GM19452 (cell line): ENCODE measurements around the gene CIAPIN1.
"Not testable (repeated sequence)": the region's sequence is repeated elsewhere in the genome, so short reads cannot be mapped to it uniquely, and the experiment has no call there.

Source experiments
- ATAC-seq: cut with Tn5 transposase; IDR thresholded peaks from one replicate; pipeline ENCODE4 v1.9.1; 2021; ENCODE audit not compliant: unreplicated experiment

The CIAPIN1 gene

DNA sequence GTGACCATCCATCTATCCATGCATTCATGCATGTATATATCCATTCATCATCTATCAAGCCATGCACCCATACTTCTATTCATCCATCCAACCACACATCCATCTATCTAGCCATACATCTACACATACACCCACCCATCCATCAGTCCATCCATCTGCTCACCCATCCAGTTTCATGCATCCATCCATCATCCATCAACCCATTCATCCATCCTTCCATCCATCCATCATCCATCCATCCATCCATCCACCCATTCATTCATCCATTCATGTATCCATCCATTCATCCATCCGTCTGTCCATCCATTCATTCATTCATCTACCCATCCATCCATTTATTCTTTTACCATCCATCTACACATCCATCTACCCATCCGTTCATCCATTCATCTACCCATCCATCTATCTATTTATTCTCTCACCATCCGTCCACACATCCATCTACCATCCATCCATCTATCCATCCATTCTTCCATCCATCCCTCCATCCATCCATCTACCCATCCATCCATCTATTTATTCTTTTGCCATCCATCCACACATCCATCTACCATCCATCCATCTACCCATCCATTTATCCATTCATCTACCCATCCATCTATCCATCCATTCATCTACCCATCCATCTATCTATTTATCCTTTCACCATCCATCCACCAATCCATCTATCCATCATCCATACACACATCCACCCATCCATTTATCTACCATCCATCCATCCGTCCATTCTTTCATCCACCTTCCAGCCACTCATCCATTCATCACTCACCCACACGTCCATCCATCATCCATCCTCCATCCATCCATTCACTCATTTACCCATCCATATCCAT, 39.4 kb downstream of the CIAPIN1 start:
- no peak for ATAC-seq

DNA sequence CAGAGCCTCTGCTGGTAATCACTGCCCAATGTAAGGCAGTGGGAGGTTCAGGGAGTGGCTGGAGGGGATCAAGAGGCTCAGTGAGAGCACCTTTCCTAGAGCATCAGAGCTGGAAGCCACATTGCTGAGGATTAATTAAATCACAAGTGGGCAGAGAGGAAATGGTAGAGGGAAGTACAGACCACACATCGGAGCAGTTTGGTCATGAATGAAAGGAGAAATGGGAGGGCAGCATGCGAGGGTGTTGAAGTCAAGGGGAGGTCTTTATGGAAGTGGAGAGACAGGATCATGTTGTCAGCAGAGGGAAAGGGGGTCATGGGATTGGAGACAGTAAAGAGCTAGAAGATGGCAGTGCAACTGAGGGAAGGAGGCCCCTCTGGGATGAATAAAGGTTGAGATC, 40.3 kb downstream of the CIAPIN1 start:
- ATAC-seq, result no peak

DNA sequence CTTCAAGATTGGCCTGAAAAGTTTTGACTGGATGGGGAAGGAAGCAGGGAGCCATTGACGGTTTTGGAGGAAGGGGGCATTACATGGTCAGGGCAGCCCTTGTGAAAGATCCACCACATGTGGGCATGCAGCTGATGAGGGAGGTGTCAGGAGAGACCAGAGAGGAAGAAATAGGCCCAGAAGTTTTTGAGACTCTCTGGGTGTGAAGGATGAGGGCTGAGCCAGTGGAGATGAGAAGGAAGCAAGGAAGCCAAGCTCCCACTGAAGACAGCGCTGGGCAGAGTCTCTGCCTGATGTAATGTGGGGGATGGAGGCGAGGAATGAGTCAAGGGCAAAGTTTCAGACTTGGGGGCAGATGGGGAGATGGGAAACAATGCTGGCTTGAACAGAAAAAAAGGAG, 42.1 kb downstream of the CIAPIN1 start:
- ATAC-seq, result no peak

DNA sequence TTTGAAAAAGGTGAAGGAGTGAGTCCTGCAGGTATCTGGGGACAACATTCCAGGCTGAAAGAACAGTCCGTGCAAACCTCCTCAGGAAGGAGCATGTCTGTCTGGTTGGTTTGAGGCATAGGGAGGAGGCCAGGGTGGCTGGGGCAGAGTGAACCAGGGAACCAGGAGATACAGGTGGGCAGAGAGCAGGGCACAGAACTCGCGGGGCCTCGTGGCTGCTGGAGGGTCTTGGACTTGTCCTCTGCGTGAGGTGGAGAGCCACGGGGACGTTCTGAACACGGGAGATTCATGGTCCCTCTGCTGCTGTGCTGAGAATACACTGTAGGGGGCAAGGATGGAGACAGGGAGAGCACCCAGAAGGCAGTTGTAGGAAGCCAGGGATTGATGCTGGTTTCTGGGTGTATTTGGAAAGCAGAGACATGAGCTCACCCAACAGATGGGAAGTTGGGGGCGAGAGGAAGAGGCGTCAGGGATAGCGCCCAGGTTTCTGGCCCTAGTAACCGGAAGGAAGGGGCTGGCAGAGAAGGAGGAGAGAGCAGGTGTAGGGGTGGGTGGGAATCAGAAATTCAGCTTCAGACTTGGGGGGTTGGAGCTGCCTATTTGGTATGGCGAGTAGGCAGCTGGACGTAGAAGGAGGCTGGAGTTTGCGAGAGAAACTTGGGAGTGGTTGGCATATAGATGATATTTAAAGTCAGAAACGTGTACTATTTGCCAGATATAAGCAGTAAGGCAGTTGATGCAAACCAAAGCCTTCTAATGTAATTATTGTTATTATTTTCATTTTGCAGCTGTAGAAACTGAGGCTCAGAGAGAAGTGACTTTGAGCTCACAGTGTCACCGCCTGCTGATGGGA, 43.0 kb downstream of the CIAPIN1 start, which contains the start of gene CCL17:
TSS of gene CCL17 (plus strand) at position 803 of the 853 bp plus-strand sequence. CDS start 9,166 bp downstream, outside the sequence.
- no peak for ATAC-seq

DNA sequence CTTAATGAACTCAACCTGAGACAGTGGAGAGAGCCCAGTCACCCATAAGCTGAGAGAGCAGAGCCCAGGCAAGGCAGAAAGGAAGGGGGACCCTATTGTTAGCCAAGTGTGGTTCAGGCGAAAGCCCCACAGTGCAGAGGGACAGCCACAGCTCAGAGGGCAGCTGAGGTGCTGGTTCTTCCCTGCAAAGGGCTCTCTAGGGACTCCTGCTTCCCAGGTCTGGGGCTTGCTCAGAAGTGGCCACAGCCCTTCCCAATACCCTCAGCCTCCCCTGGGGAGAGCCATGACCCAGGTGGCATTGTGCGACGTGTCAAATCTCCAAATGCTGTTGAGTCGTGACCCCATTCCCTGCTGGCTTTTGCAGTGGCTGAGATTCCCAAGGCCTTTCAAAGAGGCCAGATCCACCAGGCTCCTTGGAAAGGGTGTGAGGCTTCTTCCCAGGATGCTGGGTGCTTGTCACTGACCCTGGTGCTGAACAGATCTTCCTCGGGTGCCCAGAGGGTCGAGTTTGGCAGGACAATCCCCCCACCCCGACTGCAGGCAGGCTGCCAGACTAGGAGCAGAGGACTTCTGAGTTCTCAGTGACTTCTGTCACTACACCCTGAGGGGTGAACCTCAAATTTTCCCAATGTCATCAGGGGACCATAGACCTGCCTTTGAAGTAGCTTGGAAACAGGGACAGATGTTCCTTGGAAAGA, 45.1 kb downstream of the CIAPIN1 start:
- no peak for ATAC-seq

DNA sequence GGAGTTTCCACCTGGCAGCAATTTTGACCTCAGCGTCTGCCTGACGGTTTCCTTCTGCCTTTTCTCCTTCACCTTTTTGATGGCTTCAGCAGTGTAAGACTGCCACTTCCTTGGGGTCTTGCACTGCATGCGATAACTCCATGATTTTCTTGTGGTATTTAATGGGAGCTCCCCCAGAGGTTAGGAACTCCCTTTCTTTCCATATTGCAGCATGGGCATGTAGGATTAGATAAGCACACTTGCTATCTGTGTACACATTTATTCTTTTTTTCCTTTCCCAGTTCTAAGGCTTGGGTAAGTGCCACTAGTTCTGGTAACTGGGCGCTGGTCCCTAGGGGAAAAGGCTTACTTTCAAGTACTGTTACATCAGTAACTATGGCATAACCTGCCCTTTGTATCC, 49.7 kb downstream of the CIAPIN1 start:
- ATAC-seq, result not testable (repeated sequence)

DNA sequence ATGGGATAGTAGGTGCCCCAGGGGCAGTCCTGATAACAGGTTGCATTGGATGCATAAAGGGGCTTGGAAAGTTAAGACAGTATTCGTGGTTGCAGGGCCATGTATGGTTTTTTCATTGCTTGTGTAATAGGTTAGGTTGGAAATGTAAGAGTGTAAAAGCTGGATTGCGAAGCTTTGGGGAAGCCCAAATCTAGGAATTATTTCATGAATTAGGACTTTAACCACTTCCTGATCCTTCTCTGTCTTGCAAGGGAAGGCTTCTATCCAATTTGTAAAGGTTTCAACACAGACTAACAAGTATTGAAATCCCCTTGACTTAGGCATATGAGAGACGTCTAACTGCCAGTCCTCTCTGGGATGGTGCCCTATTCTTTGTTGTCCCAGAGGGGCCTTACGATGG, 50.4 kb downstream of the CIAPIN1 start:
- ATAC-seq, result no peak

DNA sequence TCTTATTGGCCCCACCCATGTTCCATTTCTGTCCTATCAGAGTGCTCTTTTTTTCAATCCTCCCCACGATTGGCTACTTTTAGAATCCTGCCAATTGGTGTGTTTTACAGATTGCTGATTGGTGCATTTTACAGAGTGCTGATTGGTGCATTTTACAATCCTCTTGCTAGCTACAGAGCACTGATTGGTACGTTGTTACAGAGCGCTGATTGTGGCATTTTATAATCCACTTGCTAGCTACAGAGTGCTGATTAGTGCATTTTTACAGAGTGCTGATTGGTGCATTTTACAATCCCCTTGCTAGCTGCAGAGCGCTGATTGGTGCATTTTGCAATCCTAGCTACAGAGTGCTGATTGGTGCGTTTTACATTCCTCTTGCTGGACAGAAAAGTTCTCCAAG, 52.2 kb downstream of the CIAPIN1 start:
- no peak for ATAC-seq

DNA sequence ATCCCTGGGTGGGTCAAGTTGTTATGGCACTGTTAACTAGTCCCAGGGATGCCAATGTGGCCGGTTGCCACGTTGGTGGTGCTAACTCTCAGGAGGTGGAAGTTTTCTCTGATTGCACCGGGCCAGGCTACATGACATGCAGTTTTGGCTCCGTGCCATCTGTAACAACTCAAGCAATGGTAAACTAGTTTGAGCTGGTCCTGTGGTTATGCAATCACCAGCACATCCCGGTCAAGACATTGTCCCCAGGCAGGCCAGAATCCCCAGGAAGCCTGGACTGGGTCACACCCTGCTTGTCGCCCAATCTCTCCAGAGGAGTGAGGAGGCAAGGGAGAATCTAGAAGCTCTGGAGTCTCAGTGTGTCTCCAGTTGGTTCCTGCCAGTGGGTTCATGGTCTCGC, 52.7 kb downstream of the CIAPIN1 start:
- ATAC-seq, result no peak

DNA sequence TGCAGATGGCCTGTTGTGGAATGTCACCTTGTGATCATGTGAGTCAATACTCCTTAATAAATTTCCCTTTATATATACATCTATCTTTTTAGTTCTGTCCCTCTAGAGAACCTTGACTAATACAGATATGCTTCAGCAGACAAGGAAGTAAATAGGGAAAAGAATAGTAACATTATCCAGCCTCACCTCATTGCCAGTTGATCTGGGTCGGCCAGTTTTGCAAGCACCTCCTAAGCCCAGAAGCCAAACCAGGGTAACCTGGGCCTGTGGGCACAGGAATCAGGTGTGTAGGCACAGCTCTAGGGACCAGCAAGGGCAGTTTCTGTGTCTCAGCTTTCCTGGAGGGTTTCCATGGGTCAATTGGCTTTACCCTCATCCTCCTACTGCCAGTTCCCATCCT, 54.5 kb downstream of the CIAPIN1 start:
- ATAC-seq, result no peak

DNA sequence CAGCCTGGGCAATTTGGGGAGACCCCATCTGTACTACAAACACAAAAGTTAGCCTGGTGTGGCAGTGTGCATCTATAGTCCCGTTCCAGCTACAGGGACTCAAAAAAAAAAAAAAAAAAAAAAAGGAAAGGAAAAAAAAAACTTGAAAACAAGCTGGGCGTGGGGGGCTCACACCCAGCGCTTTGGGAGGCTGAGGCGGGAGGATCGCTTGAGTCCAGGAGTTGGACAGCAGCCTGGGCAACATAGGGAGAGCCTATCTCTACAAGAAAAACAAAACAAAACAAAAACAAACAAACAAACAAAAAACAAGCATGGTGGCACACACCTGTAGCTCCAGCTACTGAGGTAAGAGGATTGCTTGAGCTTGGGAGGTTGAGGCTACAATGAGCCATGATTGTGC, 55.5 kb downstream of the CIAPIN1 start:
- no peak for ATAC-seq

DNA sequence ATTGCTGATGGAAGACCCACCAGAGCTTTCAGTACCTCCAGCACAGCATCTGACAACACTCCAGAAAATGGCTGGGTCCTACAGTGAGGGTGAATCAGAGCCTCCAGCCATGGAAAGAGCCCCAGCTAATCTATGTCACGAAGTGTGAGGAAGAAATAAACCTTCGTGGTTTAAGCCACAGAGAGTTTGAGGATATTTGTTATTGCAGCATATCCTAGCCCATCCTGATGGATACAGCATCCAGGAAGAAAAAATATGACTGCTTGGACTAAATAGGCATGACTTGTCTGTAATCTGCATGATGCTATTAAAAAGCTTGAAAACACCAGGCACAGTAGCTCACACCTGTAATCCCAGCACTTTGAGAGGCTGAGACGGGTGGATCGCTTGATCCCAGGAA, 55.9 kb downstream of the CIAPIN1 start:
- no peak for ATAC-seq

DNA sequence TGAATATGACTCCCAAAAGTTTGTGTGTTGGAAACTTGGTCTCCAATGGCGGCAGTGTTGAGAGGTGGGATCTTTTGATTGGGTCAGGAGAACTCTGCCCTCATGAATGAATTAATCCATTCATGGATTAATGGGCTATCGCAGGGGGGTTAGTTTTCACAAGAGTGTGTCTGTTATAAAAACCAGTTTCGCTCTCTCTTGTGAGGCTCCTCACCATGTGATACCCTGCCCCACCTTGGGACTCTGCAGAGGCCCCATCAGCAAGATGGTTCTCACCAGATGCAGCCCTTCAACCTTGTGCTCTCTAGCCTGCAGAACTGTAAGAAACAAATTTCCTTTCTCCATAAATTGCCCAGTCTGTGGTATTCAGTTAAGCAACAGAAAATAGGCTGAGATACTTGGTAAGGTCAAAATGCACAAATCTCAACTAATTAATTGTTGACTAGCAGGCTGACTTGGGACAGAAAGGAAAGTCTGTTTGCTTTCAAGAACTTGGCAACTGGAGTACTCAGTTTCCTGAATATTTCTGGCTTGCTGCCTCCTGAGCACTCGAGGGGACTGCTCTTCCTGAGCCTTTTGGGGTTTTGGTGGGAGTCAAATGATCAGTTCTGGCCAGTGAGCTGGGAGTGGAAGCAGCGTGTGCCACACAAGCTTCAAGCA, 56.4 kb downstream of the CIAPIN1 start:
- ATAC-seq, result no peak

DNA sequence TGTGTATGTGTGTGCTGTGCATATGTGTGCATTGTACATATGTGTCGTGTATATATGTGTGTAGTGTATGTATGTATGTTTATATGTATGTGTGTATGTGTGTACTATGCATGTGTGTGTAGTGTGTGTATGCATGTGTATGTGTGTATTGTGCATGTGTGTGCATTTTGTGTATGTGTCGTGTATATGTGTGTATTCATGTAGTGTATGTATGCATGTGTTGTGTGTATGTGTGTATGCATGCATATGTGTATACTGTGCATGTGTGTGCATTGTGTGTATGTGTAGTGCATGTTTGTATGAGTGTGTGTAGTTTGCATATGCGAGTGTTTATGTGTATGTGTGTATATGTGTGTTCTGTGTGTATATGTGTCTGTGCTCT, 58.1 kb downstream of the CIAPIN1 start:
- no peak for ATAC-seq

DNA sequence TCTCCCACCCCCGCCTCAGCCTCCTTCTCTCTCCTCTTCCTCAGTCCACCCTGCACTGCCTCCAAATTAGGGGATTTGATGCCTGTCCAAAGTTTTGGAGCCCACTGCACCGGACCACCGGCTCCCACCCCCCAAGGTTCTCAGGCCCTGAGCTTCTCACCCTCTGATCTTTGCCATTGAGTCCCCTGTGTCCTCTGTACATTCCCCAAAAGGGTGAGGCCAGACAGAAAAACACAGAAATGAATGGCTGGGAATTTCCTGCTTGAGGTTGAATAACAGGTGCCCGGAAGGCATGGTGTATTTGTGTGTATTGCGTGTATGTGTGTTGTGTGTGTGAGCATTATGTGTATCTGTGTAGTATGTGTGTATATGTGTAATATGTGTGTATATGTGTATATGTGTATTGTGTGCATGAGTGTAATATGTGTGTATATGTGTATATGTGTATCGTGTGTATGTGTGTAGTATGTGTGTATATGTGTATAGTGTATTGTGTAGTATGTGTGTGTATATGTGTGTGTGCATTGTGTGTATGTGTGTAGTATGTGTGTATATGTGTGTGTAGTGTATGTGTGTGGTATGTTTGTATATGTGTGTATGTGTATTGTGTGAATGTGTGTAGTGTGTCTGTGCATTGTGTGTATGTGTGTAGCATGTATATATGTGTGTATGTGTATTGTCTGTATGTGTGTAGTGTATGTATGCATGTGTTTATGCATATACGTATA, 58.7 kb downstream of the CIAPIN1 start:
- no peak for ATAC-seq

DNA sequence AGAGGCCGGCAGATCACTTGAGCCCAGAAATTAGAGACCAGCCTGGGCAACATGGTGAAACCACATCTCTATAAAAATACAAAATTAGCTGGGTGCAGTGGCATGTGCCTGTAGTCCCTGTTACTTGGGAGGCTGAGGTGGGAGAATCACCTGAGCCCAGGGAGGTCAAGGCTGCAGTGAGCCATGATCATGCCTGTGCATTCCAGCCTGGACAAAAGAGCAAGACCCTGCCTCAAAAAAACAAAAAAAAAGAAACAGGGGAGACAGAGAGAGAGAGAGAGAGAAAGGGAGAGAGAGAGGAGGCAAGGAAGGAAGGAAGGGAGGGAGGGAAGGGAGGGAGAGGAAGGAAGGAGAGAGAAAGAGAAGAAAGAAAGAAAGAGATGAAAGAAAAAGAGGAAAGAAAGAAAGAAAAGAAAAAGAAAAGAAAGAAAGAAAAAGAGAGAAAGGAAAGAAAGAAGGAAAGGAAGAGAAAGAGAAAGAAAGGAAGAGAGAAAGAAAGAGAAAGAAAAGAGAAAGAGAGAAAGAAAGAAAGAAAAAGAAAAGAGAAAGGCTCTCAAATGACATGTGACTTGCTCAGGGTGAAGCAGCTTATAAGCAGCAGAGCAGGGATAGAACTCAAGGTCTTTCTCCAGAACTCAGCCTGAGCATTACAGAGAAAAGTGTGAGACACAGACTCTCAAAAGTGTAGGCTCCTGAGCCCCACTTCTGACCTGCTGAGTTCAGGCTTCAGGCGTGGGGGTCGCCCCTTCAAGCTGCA, 59.4 kb downstream of the CIAPIN1 start:
- ATAC-seq, result no peak

DNA sequence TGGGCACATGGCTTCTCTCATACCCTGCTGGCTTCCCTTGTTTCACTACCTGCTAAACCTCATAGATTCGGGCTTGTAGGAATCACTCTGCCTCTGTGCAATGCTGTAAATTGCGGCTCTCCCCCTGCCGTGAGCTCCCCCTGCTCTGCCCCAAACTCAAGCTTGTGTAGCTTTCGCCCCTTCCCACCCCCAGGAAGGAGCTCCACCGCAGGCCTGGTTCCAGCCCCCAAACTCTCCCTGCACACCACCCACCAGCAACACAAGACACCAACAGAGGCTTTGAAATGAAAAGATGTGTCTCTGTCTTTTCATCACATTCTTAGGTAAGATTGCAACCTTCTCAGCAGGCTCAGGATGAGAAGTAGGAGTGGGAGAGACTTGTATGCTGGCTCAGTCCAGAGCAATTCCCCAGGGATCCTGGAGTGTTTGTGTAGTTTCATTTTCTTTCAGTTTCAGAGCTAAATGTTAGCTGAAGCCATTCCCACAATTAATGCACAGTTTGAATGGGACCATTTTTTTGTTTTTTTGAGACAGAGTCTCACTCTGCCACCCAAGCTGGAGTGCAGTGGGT, 60.7 kb downstream of the CIAPIN1 start:
- no peak for ATAC-seq

DNA sequence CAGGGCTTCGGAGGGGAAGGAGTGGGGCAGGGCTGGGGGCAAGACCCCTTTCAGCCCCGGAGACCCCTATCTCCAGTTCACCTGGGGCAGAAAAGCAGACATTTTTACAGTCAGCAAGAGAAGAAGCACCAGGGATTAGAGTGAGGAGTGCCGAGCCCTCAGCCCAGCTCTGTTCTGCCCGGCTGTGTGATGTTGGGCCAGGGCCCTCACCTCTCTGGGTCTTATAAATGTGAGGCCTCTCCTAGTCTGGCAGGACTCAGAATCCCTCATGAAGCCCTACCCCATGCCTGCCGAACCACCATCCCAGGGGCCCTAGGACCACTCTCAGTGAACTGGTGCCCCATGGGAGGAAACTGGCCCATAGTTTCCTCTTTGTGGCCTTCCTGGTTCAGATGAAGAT, 62.1 kb downstream of the CIAPIN1 start:
- ATAC-seq, result no peak
